GM12872 (cell line): Measurements from ENCODE around the gene CCR5AS.

ENCODE experiments used
- CTCF ChIP-seq: IDR thresholded peaks from 3 replicates; pipeline ENCODE4 v1.5.1; 2011; ENCODE audit warnings: low read depth, mild to moderate bottlenecking, low read length, moderate library complexity; ENCODE audit not compliant: insufficient read depth

The CCR5AS gene

DNA sequence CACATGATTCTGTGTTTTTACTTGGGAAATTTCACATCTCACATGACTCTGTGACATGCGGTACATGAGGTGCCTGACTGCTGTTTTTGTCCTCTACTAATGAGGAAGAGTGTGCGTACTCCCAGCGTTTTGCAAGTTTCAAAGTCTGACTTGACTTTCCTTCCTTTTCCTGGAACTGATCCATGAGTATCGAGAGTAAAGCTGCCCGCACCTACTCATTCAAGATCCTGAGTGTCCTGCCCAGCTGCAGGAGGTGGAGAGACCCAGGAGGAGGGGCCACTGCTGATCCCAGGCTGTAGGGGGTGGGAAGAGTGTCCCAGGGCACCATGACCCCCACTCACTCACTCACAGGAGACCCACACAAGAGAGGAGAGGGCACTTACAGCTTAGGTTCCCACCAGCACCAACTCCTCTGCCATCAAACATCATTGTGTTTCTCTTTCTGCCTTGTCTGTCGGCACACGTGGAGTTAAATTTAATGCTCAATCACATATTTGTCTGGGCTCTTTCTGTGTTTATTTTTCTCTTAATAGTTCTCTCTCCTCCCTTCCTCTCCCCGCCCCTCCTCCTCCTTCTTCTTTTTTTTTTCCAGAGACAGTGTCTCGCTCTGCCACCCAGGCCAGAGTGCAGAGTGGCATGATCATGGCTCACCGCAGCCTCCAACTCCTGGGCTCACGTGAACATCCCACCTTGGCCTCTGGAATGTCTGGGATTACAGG lies 1.4 kb downstream of the CCR5AS start:
- TF ChIP-seq CTCF: 0 out of 3 replicates have a peak, but pooled peaks have one; percentile 2

- no peak for TF ChIP-seq CTCF
Measured at GRCh38 chr3:46401579-46401978, 5.3 kb downstream of the CCR5AS start.

DNA sequence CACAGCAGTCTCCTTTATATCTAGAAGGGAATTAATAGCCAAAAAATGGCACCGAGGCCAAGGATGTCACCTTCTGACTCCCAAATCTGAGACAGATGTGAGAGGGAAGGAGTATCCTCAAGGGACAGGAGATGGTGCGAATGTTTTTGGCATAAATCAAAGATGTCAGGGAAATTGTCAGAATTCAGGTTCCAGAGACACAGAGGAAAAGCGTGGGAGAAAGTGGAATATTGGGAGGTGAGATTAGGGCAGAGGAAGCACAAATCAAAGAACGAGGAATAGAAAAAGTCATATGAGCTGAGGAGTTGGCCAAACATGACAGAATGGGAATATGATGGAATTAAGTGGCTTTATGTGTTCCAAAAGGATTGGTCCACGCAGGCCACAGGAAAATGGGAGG lies 6.0 kb downstream of the CCR5AS start:
- TF ChIP-seq CTCF: no peak

GRCh38 chr3:46400000-46400734 lies 6.7 kb downstream of the CCR5AS start:
- TF ChIP-seq CTCF: no peak

DNA sequence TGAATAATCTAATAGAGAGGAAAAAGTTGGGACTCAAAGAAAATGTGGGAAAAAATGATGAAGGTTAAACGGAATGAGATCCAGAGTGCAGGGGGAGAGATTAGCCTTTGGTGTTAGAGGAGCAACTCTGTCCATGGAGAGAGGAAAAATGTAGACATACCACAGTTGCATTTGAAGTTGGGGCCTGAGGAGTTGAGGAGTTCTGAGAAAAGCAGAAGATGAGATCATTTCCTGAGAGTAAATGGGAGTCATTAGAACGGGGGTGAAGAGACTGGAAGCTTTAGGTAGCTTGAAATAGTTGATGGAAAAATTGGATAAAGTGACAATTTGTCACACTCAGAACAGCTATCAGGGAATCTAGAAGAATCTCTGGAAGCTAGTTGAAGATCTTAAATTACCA lies 7.3 kb downstream of the CCR5AS start:
- no peak for TF ChIP-seq CTCF

DNA sequence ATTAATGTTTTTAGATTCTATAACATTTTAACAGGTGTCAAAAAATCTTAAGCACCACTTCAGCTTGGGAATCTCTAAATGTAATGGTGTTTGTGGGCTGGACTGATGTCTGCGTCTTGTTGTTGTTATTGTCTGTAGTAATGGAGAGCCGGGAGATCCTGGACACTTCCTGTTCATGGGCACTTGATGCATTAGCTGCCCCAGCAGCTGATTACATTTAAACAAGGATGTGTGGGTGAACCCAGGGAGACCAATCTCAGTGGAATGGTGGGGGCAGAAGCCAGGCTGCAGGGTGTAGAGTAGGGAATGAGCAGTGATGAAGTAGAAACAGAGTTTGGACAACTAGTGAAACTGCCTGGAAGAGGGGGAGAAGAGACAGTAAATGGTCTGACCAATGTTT lies 7.8 kb downstream of the CCR5AS start:
- TF ChIP-seq CTCF: no peak

DNA sequence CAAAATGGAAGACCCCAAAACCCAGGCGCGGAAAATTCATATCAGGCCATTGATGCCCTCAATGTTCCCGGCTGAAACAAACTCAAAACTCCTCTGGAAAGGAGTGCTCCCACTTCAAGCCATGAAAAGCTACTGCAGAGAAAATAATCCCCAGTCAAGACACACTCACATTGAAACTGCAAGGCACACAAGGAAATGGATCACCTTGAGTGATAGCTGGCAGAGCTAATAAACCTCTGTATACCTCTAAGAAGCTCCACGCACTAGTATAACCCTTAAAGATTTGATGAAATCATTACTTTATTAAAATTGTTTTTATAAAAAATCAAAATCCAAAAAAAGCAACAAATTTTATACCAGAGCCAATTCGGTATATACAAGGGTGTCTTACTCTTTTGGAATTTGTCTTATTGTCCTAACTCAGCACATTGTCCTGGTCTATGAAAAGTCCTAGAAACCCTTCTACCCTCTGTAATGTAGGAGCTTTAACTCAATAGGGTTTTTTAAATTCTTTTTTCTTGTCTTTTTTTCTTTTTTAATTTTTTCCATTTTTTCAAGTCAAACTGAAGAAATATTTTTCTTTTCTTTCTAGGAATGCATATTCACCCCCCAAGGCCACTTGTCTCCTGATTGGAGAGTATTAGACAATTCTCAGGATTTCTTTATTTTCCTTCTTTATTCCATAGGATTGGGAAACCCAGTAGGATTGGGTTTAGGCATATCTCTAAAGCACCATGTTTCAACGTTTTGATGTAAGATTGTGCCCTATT lies 8.5 kb downstream of the CCR5AS start:
- no peak for TF ChIP-seq CTCF
